ENCODE measurements around the gene ATOH7.
"Not testable (repeated sequence)": the region's sequence is repeated elsewhere in the genome, so short reads cannot be mapped to it uniquely, and the experiment has no call there.

Gene ATOH7

GRCh38 chr10:68231817-68232251 lies at the start of gene ATOH7:
Gene ATOH7, minus strand, starts transcription at chr10:68232113. Its CDS starts 436 bp downstream, at chr10:68231677.
- in situ Hi-C loops (cut with MboI; ENCODE audit: low sequenced_read_pairs, unreplicated experiment), result no loop called here
- no peak for TF ChIP-seq CTCF (IDR thresholded peaks at IDR 0.05; ENCODE audit: borderline replicate concordance, control extremely low read depth, extremely low read depth, insufficient read depth, missing control alignments)
- no peak for DNase-seq (ENCODE audit: low spot score)

- no peak for DNase-seq (ENCODE audit: low spot score)
- TF ChIP-seq CTCF (IDR thresholded peaks at IDR 0.05; ENCODE audit: borderline replicate concordance, control extremely low read depth, extremely low read depth, insufficient read depth, missing control alignments), result no peak
- in situ Hi-C loops (cut with MboI; ENCODE audit: low sequenced_read_pairs, unreplicated experiment), result no loop called here
These were observed 48.8 kb upstream of the ATOH7 start for GRCh38 chr10:68280758-68281157.

- DNase-seq (ENCODE audit: low spot score); in situ Hi-C loops (cut with MboI; ENCODE audit: low sequenced_read_pairs, unreplicated experiment): not testable (repeated sequence)
These were observed 47.2 kb upstream of the ATOH7 start for GRCh38 chr10:68278906-68279753.

GRCh38 chr10:68277814-68278213 lies 45.9 kb upstream of the ATOH7 start:
- DNase-seq (ENCODE audit: low spot score); in situ Hi-C loops (cut with MboI; ENCODE audit: low sequenced_read_pairs, unreplicated experiment): not testable (repeated sequence)

GRCh38 chr10:68276224-68276623 lies 44.3 kb upstream of the ATOH7 start:
- DNase-seq (ENCODE audit: low spot score), result no peak
- no peak for TF ChIP-seq CTCF (IDR thresholded peaks at IDR 0.05; ENCODE audit: borderline replicate concordance, control extremely low read depth, extremely low read depth, insufficient read depth, missing control alignments)
- in situ Hi-C loops (cut with MboI; ENCODE audit: low sequenced_read_pairs, unreplicated experiment), result no loop called here

GRCh38 chr10:68275600-68276126 lies 43.8 kb upstream of the ATOH7 start:
- TF ChIP-seq CTCF (IDR thresholded peaks at IDR 0.05; ENCODE audit: borderline replicate concordance, control extremely low read depth, extremely low read depth, insufficient read depth, missing control alignments), result no peak
- no peak for DNase-seq (ENCODE audit: low spot score)
- in situ Hi-C loops (cut with MboI; ENCODE audit: low sequenced_read_pairs, unreplicated experiment), result no loop called here

- in situ Hi-C loops (cut with MboI; ENCODE audit: low sequenced_read_pairs, unreplicated experiment), result no loop called here
- no peak for TF ChIP-seq CTCF (IDR thresholded peaks at IDR 0.05; ENCODE audit: borderline replicate concordance, control extremely low read depth, extremely low read depth, insufficient read depth, missing control alignments)
- DNase-seq (ENCODE audit: low spot score), result no peak
These were observed 40.9 kb upstream of the ATOH7 start for GRCh38 chr10:68272833-68273232.

Measured in GM13976 (cell line).